Common myeloid progenitor, CD34-positive (primary cell): ENCODE measurements around the gene SLC27A5.
"Not testable (repeated sequence)": the region's sequence is repeated elsewhere in the genome, so short reads cannot be mapped to it uniquely, and the experiment has no call there.

Experiments used
- CTCF ChIA-PET: fragments of 350-600 bp; sonication (Branson Sonifier 250); formaldehyde crosslinking; loops from one replicate; lab custom pipeline; 2021; ENCODE audit warnings: antibody characterized with exemption; lab: Charles Lee
- POLR2A ChIA-PET: fragments of 350-600 bp; sonication (Branson Sonifier 250); formaldehyde crosslinking; loops from one replicate; lab custom pipeline; 2021; ENCODE audit warnings: antibody characterized with exemption; lab: Charles Lee
- DNase-seq, 3 donors: peaks; one replicate each; pipeline versions ENCODE4 v3.0.0 to v3.0.0-alpha.2; 2013
- H3K27ac ChIP-seq, 2 experiments: 1 replicate in 1 of 2; 2 replicates in 1 of 2; pipeline ENCODE4 v1.7.0; 2013; ENCODE audit warnings: inconsistent platforms in 2 of 2, low read length in 2 of 2, mild to moderate bottlenecking in 2 of 2, low read depth in 1 of 2, moderate library complexity in 1 of 2; ENCODE audit not compliant: severe bottlenecking in 2 of 2, insufficient read depth in 1 of 2, poor library complexity in 1 of 2
- H3K27me3 ChIP-seq, 5 experiments: replicated peaks in 2 of 5; 1 replicate in 3 of 5; 2 replicates in 2 of 5; pipeline versions ENCODE4 v1.6.1 to v1.7.0; 2013; ENCODE audit warnings: low read length in 4 of 5, mild to moderate bottlenecking in 2 of 5, moderate library complexity in 2 of 5, inconsistent platforms in 1 of 5; ENCODE audit not compliant: insufficient read depth in 5 of 5, control insufficient read depth in 4 of 5
- H3K36me3 ChIP-seq, 4 experiments: 1 replicate in 2 of 4; 2 replicates in 2 of 4; pipeline versions ENCODE4 v1.6.1 to v1.7.0; 2013; ENCODE audit warnings: low read length in 3 of 4, control low read depth in 1 of 4, mild to moderate bottlenecking in 1 of 4; ENCODE audit not compliant: control insufficient read depth in 4 of 4, insufficient read depth in 4 of 4
- H3K4me1 ChIP-seq, 4 experiments: 1 replicate in 3 of 4; 2 replicates in 1 of 4; pipeline versions ENCODE4 v1.6.1 to v1.7.1; 2013; ENCODE audit warnings: low read length in 3 of 4, mild to moderate bottlenecking in 3 of 4, control low read depth in 1 of 4, inconsistent platforms in 1 of 4, moderate library complexity in 1 of 4; ENCODE audit not compliant: control insufficient read depth in 4 of 4, insufficient read depth in 4 of 4; ENCODE audit errors: control extremely low read depth in 1 of 4
- H3K4me3 ChIP-seq, 7 experiments: 1 replicate in 4 of 7; 2 replicates in 3 of 7; pipeline versions ENCODE4 v1.5.1 to v1.7.0; 2013; ENCODE audit warnings: mild to moderate bottlenecking in 7 of 7, low read length in 6 of 7, moderate library complexity in 6 of 7, inconsistent platforms in 2 of 7, low read depth in 2 of 7, control low read depth in 1 of 7; ENCODE audit not compliant: insufficient read depth in 4 of 7, control insufficient read depth in 1 of 7; ENCODE audit errors: extremely low read depth in 1 of 7
- H3K9me3 ChIP-seq, 5 experiments: 1 replicate in 4 of 5; 2 replicates in 1 of 5; pipeline versions ENCODE4 v1.6.1 to v1.7.1; 2013; ENCODE audit warnings: low read length in 4 of 5, mild to moderate bottlenecking in 2 of 5, inconsistent platforms in 1 of 5, low read depth in 1 of 5, moderate library complexity in 1 of 5; ENCODE audit not compliant: control insufficient read depth in 4 of 5, insufficient read depth in 2 of 5; ENCODE audit errors: control extremely low read depth in 1 of 5
- WGBS: methylation state at CpG from one replicate; pipeline ENCODE4 v1.1.5; 2013; ENCODE audit not compliant: insufficient coverage; 5-methylcytosine and 5-hydroxymethylcytosine counted together

SLC27A5 gene

DNA sequence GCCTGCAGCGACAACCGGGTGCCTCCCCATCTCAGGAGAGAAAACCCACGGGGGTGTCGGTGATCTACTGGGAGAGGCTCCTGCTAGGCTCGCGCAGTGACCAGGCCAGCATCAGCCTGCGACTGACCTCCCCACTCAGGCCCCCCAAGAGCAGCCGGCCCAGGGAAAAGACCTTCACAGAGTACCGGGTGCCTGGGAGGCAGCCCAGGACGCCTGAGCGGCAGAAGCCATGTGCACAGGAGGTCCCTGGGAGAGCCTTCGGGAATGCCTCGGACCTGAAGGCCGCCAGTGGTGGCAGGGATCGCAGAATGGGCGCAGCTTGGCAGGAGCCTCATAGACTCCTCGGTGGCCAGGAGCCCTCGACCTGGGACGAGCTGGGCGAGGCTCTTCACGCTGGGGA is 56.5 kb downstream of the SLC27A5 start:
- H3K4me3 ChIP-seq = no peak overlapping the region
- over 99% methylated on average over 14 of the region's 21 CpGs for WGBS
- POLR2A ChIA-PET = no interaction called here
- no peaks in the 10 kb centered on the region for H3K27me3 ChIP-seq
- no peak for DNase-seq
- peaks cover 0 to 13% (median 8%) of the 10 kb centered on the region in 4 experiments for H3K4me1 ChIP-seq
- H3K36me3 ChIP-seq = peaks cover 8 to 33% (median 22%) of the 10 kb centered on the region in 4 experiments
- H3K27ac ChIP-seq = no peak overlapping the region
- H3K9me3 ChIP-seq = no peaks in the 10 kb centered on the region
- CTCF ChIA-PET = interaction anchor here (1.4 kb wide), 1 partner anchor 23 kb away, joined by 3 read pairs; no protein-coding TSS in a partner anchor

DNA sequence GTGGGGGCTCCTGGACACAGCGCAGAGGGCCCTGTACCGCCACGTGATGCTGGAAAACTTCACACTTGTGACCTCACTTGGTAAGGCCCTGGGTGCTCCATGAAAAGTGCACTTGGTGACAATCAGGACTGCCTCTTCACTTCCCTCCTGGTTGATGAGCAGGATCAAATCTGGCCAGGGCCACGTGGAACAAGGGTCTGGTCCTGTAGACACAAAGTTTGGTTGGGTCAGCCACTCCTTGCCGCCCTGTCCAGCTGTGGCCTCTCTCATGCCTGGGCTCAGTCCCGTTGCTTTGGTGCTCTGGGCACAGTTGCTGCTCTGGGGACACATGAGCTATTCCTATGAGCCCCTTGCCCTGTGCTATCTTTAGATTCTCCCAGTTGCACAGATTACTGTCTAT is 58.0 kb downstream of the SLC27A5 start:
- H3K9me3 ChIP-seq = peaks cover 0 to 7% (median 2%) of the 10 kb centered on the region in 5 experiments
- peaks cover 0 to 9% (median 0%) of the 10 kb centered on the region in 5 experiments for H3K27me3 ChIP-seq
- WGBS = 98% methylated on average over 6 of the region's 6 CpGs
- H3K36me3 ChIP-seq = peaks cover 7 to 33% (median 22%) of the 10 kb centered on the region in 4 experiments
- H3K4me3 ChIP-seq = no peak overlapping the region
- peaks cover 0 to 13% (median 8%) of the 10 kb centered on the region in 4 experiments for H3K4me1 ChIP-seq
- POLR2A ChIA-PET = no interaction called here
- DNase-seq = no peak
- H3K27ac ChIP-seq = no peak overlapping the region
- CTCF ChIA-PET = interaction anchor here (1.4 kb wide), 1 partner anchor 25 kb away, joined by 3 read pairs; no protein-coding TSS in a partner anchor

DNA sequence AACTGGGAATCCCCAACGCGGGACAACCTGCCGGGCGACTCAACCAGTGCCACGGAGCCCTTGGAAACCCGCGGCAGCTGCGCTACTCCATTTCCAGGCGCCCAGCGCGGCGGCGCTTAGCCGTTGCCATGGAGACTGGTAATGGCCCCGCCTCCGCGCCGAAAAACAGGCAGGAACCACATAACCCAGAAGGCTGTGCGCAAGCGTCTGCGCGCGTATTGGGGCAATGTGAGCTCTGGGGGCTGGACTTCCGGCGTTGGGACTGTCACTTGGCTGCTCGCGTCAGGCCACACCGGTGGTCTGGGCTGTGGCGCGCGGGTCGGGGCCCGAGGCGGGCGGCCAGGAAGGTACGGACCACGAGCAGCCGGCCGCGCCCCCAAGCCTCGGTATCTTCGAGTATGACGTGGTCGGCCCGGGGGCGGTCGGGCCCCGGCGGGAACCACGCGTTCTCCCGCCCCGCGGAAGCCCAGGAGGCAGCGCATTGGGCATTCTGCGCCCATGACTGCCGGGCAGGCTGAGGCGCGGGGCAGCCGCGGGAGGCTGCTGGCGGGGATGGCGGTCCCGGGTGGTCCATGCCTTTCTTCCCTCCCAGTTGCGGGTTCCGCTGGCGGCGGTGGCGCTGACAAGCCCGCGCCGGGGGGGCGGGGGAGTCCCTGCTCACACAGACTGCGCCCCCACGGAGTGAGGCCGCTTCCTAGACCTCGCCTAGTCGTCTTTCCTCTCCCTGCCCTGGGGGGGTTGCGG is 60.3 kb downstream of the SLC27A5 start, which contains the start of gene ZNF324B:
ZNF324B (plus strand) TSS at position 265 of the 744 bp plus-strand sequence. CDS start 2,080 bp downstream, outside the sequence.
- Histone ChIP-seq H3K36me3 (peaks cover 1 to 22% (median 12%) of the 10 kb centered on the region in 4 experiments), H3K27ac (peak within 1 kb of the TSS in 1 of 2 experiments; percentile 54), H3K9me3 (peaks cover 0 to 8% (median 3%) of the 10 kb centered on the region in 5 experiments), H3K27me3 (peaks cover 0 to 9% (median 0%) of the 10 kb centered on the region in 5 experiments), H3K4me3 (peak within 1 kb of the TSS; percentile 55 to 86 (median 83)), H3K4me1 (peaks cover 0 to 13% (median 8%) of the 10 kb centered on the region in 4 experiments)
- 0% methylated on average over 68 of the region's 79 CpGs for WGBS
- peak; percentile 96 to 97 (median 97) for DNase-seq
- POLR2A ChIA-PET = interaction anchor here (1.2 kb wide), 1 partner anchor 11 kb away, joined by 5 read pairs; the partner anchor contains the start of gene ZNF132
- CTCF ChIA-PET = no interaction called here

DNA sequence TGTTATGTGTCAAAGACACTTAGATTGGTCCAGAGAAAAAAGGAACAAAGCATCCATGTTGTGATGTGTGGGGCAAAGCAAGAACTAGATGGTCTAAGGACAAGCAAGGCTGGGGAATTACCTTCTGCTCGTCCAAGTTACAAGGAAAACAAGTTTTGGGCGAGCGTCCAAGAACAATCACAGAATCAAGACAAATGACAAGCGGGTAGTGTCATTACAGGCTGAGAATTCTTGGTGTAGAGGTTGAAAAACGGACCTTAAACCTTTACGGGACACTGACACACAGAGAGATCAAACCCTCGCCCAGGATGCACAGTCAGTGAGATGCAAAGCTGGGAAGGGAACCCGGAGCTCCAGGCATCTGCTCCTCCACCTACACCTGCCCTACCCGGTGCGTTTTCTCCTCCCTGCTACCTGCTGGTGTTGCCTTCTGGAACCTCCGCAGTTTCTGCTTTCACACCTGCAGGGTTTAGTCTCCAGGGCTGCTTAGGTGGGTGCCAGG is 60.9 kb downstream of the SLC27A5 start:
- Histone ChIP-seq H3K4me1 (peaks cover 0 to 13% (median 8%) of the 10 kb centered on the region in 4 experiments), H3K4me3 (peak overlapping the region; percentile 55 to 86 (median 83)), H3K36me3 (peaks cover 0 to 16% (median 7%) of the 10 kb centered on the region in 4 experiments), H3K27me3 (peaks cover 0 to 12% (median 0%) of the 10 kb centered on the region in 5 experiments), H3K9me3 (peaks cover 0 to 8% (median 3%) of the 10 kb centered on the region in 5 experiments), H3K27ac (no peak overlapping the region)
- WGBS = 12% methylated on average over 11 of the region's 11 CpGs
- POLR2A ChIA-PET = interaction anchor here (1.2 kb wide), 1 partner anchor 11 kb away, joined by 5 read pairs; the partner anchor contains the start of gene ZNF132
- CTCF ChIA-PET = no interaction called here
- DNase-seq = peak in 1 of 3 donors; percentile 19

DNA sequence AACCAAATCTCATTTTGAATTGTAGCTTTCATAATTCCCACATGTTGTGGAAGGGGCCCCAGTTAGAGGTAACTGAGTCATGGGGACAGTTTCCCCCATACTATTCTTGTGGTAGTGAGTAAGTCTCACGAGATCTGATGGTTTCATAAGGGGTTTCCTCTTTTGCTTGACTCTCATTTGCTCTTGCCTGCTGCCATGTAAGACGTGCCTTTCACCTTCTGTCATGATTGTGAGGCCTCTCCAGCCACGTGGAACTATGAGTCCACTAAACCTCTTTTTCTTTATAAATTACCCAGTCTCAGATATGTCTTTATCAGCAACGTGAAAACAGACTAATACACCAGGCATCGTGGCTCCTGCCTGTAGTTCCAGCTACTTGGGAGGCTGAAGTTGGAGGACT is 61.8 kb downstream of the SLC27A5 start:
- H3K4me3 ChIP-seq, DNase-seq, CTCF ChIA-PET, POLR2A ChIA-PET, H3K27ac ChIP-seq, H3K9me3 ChIP-seq: not testable (repeated sequence)
- peaks cover 0 to 12% (median 0%) of the 10 kb centered on the region in 5 experiments for H3K27me3 ChIP-seq
- H3K4me1 ChIP-seq = peaks cover 0 to 13% (median 8%) of the 10 kb centered on the region in 4 experiments
- WGBS = 71% methylated on average over 3 of the region's 5 CpGs
- peaks cover 0 to 11% (median 7%) of the 10 kb centered on the region in 4 experiments for H3K36me3 ChIP-seq

DNA sequence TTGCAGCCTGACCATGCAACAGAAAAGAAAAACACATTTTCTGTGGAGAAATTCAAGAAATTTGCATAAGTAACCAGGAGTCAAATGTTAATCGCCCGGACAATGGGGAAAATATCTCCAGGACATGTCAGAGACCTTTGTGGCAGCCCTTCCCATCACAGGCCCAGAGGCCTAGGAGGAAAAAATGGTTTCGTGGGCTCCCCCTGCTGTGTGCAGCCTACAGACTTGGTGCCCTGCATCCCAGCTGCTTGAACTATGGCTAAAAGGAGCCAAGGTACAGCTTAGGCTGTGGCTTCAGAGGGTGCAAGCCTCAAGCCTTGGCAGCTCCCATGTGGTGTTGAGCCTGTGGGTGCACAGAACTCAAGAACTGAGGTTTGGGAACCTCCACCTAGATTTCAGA is 62.9 kb downstream of the SLC27A5 start:
- H3K9me3 ChIP-seq, H3K36me3 ChIP-seq, H3K4me3 ChIP-seq, CTCF ChIA-PET, DNase-seq, POLR2A ChIA-PET, H3K27ac ChIP-seq: not testable (repeated sequence)
- WGBS = 76% methylated on average over 3 of the region's 3 CpGs
- peaks cover 0 to 13% (median 8%) of the 10 kb centered on the region in 4 experiments for H3K4me1 ChIP-seq
- peaks cover 0 to 12% (median under 1%) of the 10 kb centered on the region in 5 experiments for H3K27me3 ChIP-seq
